ENCODE data around the gene SULT4A1. TPM values are rescaled to one million over a fixed set of nuclear protein-coding genes. Genes with fewer than 3 reads are reported as not detected.

Gene SULT4A1
- total RNA-seq, 1 experiment from 2014 or later, result 12.6 TPM

- TF ChIP-seq NFE2L1 (CRISPR knock-in tag; IDR thresholded peaks at IDR 0.05) (no peak), E2F5 (CRISPR knock-in tag; IDR thresholded peaks at IDR 0.05) (no peak), MLX (CRISPR knock-in tag; IDR thresholded peaks at IDR 0.05) (no peak)
These were observed 17.5 kb downstream of the SULT4A1 start (continued) for GRCh38 chr22:43844560-43845545.

- ATAC-seq, result no peak
- POLR2A ChIA-PET, result no interaction called here
- DNase-seq (ENCODE audit: low spot score), result no peak
- CTCF ChIA-PET, result interaction anchor here (1.1 to 11.6 kb wide), 6 partner anchors 9 to 102 kb away, joined by 3 to 140 read pairs (median 4); no protein-coding TSS in a partner anchor
- Mint-ChIP-seq H3K27me3 (ENCODE audit: low read depth) (no peaks in the 10 kb centered on the region), H3K36me3 (0 out of 2 replicates have a peak, but pooled peaks cover under 1% of the 10 kb centered on the region), H3K4me1 (peaks cover 18% of the 10 kb centered on the region), H3K4me3 (no peak overlapping the region), H3K27ac (no peak overlapping the region), H3K9me3 (no peaks in the 10 kb centered on the region)
- no peak for TF ChIP-seq ARID4B (CRISPR knock-in tag; IDR thresholded peaks at IDR 0.05; ENCODE audit: borderline replicate concordance)
- no peak for TF ChIP-seq ZNF425 (CRISPR knock-in tag; conservative IDR thresholded peaks at IDR 0.05)
- TF ChIP-seq GTF2I (CRISPR knock-in tag; conservative IDR thresholded peaks at IDR 0.05), result no peak
- TF ChIP-seq ZNF219 (CRISPR knock-in tag; IDR thresholded peaks at IDR 0.05; ENCODE audit: borderline replicate concordance), result no peak
- no peak for TF ChIP-seq FOXP4 (CRISPR knock-in tag; IDR thresholded peaks at IDR 0.05)
- no peak for TF ChIP-seq GRHL2 (CRISPR knock-in tag; IDR thresholded peaks at IDR 0.05; ENCODE audit: insufficient replicate concordance, severe bottlenecking)
- TF ChIP-seq ZNF232 (CRISPR knock-in tag; IDR thresholded peaks at IDR 0.05), result no peak
- TF ChIP-seq ATF3 (CRISPR knock-in tag; conservative IDR thresholded peaks at IDR 0.05), result no peak
- TF ChIP-seq HMGA2 (CRISPR knock-in tag; IDR thresholded peaks at IDR 0.05), result no peak
- no peak for TF ChIP-seq TEAD4 (CRISPR knock-in tag; IDR thresholded peaks at IDR 0.05)
- TF ChIP-seq TP53 (CRISPR knock-in tag; IDR thresholded peaks at IDR 0.05), result no peak
- no peak for TF ChIP-seq ZNF416 (CRISPR knock-in tag; IDR thresholded peaks at IDR 0.05)
- TF ChIP-seq HMGXB4 (CRISPR knock-in tag; IDR thresholded peaks at IDR 0.05), result no peak
- TF ChIP-seq FOXK1 (CRISPR knock-in tag; IDR thresholded peaks at IDR 0.05), result no peak
- no peak for TF ChIP-seq KAT7 (CRISPR knock-in tag; IDR thresholded peaks at IDR 0.05; ENCODE audit: borderline replicate concordance)
- TF ChIP-seq NFATC4 (CRISPR knock-in tag; IDR thresholded peaks at IDR 0.05), result no peak
These were observed 18.4 kb downstream of the SULT4A1 start for GRCh38 chr22:43843783-43844530.

Measured in WTC11 (cell line).